ENCODE results near the gene NPLOC4.
A peak's percentile ranks its signal among the peaks of the same experiment; 100 is the strongest.

NPLOC4 gene

DNA sequence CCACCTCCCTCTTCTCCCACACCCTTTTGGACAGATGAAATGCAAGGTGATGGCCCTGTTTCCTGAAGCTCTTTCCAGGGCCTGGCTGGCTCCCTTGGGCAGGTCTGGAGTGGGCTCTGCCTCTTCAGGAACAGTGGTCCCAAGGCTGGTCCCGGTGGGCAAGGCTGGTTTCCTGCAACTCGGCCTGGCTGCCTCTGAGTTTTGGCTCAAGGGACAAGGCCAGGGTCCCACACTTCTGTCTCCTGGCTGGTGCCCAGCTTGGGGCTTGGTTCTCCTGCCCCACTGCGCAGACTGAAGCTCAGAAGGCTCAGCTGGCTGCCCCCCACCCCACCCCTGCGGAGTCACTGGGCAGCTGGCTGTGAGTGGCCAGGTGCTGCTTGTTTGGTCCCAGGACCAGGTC lies 120.5 kb downstream of the NPLOC4 start:
- Histone ChIP-seq H3K27ac (ENCODE audit: low read depth, low read length) (peak overlapping the region; percentile 95), H3K9ac (ENCODE audit: low read length) (peak overlapping the region; percentile 89)

DNA sequence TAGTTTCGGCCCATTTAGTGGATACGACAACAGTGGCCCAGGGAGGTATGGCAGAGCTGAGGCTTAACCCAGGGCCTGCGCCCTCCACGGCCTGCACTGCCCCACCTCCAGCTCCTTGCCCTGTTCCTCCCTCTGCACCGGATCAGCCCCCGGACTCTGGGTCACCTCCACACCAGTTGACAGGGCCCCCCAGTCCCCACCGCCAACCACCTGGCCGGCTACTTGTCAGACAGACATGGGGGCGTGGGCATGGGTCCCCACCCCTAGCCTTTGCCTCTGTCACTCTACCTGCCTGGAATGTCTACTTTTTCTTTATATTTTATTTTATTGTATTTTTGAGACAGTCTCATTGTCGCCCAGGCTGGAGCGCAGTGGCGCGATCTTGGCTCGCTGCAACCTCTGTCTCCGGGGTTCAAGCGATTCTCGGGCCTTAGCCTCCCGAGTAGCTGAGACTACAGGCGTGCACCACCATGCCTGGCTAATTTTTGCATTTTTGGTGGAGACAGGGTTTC lies 121.3 kb downstream of the NPLOC4 start:
- TF ChIP-seq EZH2phosphoT487 (conservative IDR thresholded peaks at IDR 0.05; ENCODE audit: low read length) = no peak
- TF ChIP-seq, protein P1, sequence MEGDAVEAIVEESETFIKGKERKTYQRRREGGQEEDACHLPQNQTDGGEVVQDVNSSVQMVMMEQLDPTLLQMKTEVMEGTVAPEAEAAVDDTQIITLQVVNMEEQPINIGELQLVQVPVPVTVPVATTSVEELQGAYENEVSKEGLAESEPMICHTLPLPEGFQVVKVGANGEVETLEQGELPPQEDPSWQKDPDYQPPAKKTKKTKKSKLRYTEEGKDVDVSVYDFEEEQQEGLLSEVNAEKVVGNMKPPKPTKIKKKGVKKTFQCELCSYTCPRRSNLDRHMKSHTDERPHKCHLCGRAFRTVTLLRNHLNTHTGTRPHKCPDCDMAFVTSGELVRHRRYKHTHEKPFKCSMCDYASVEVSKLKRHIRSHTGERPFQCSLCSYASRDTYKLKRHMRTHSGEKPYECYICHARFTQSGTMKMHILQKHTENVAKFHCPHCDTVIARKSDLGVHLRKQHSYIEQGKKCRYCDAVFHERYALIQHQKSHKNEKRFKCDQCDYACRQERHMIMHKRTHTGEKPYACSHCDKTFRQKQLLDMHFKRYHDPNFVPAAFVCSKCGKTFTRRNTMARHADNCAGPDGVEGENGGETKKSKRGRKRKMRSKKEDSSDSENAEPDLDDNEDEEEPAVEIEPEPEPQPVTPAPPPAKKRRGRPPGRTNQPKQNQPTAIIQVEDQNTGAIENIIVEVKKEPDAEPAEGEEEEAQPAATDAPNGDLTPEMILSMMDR (IDR thresholded peaks at IDR 0.05; ENCODE audit: insufficient read depth, low read length, poor library complexity, severe bottlenecking) = no peak
- Histone ChIP-seq H2AFZ (ENCODE audit: low read depth, low read length, severe bottlenecking) (peak overlapping the region; percentile 68), H3K4me3 (ENCODE audit: insufficient read depth, low read length, poor library complexity, severe bottlenecking) (peak overlapping the region; percentile 65), H3K79me2 (ENCODE audit: insufficient read depth, low read length) (peaks cover 20% of the 10 kb centered on the region), H3K9ac (ENCODE audit: low read length) (peak overlapping the region; percentile 89), H3K9me3 (ENCODE audit: insufficient read depth, low read length) (no peaks in the 10 kb centered on the region), H3K9me2 (replicated peaks; ENCODE audit: insufficient read depth, low read length) (no peaks in the 10 kb centered on the region), H3K4me2 (ENCODE audit: low read depth, low read length, poor library complexity, severe bottlenecking) (peak overlapping the region; percentile 71), H3K27me3 (ENCODE audit: low read length) (no peaks in the 10 kb centered on the region), H3K27ac (ENCODE audit: low read depth, low read length) (peak overlapping the region; percentile 95), H3K36me3 (ENCODE audit: low read length) (peaks cover 17% of the 10 kb centered on the region), H4K20me1 (ENCODE audit: low read depth, low read length) (peaks cover 15% of the 10 kb centered on the region), H3F3A (ENCODE audit: insufficient read depth) (peaks cover 63% of the 10 kb centered on the region)

More for the DNA sequence above, 120.5 kb downstream of the NPLOC4 start:
- Histone ChIP-seq H3K9me2 (replicated peaks; ENCODE audit: insufficient read depth, low read length) (no peaks in the 10 kb centered on the region), H3K27me3 (ENCODE audit: low read length) (no peaks in the 10 kb centered on the region), H3K9me3 (ENCODE audit: insufficient read depth, low read length) (no peaks in the 10 kb centered on the region), H3F3A (ENCODE audit: insufficient read depth) (peaks cover 58% of the 10 kb centered on the region), H4K20me1 (ENCODE audit: low read depth, low read length) (peaks cover 7% of the 10 kb centered on the region), H2AFZ (ENCODE audit: low read depth, low read length, severe bottlenecking) (no peak overlapping the region), H3K36me3 (ENCODE audit: low read length) (peaks cover 9% of the 10 kb centered on the region), H3K79me2 (ENCODE audit: insufficient read depth, low read length) (peaks cover 11% of the 10 kb centered on the region), H3K4me3 (ENCODE audit: insufficient read depth, low read length, poor library complexity, severe bottlenecking) (peak overlapping the region; percentile 65), H3K4me2 (ENCODE audit: low read depth, low read length, poor library complexity, severe bottlenecking) (peak overlapping the region; percentile 71)
- TF ChIP-seq, protein P1 (IDR thresholded peaks at IDR 0.05; ENCODE audit: insufficient read depth, low read length, poor library complexity, severe bottlenecking) = no peak
- no peak for TF ChIP-seq EZH2phosphoT487 (conservative IDR thresholded peaks at IDR 0.05; ENCODE audit: low read length)

DNA sequence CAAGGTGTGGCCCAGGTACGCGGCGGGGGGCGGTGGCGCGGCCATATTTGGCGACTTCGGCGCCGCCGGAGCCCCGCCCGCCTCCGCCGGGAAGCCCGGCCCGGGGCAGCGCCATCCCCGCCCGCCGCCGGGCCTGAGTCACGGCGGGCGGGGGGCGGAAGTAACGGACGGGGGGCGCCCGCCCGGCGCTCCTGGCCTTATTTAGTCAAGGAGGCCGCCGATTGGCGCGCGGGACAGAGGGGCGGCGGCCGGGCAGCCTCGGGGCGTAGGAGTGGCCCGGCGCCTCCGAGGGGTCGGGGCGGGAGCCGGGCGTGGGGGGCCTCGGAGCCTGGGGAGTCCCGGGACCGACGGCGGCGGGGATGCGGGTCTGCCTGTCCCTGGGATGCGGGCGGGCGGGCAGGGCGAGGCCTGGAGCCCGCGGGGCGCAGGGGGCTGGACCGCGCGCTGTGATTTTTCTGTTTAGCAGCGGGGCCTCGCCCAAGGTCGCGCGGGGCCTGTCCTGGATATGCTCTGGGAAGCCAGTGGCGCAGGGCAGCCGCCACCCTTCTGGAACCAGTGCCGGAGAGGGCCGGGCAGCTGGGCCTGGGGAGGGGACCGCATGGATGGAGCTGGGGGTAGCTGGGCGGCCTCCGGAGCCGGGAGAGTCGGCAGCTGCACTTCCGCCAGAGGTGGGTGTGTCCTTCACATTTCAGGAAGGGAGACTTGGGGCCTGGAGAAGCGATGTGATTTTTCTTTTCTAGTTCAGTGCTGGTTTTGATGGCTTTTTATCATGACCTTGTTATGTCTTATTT lies 122.0 kb downstream of the NPLOC4 start:
- Histone ChIP-seq H3K4me2 (ENCODE audit: low read depth, low read length, poor library complexity, severe bottlenecking) (peak overlapping the region; percentile 71), H3K36me3 (ENCODE audit: low read length) (peaks cover 24% of the 10 kb centered on the region), H3K27ac (ENCODE audit: low read depth, low read length) (peak overlapping the region; percentile 95), H3K79me2 (ENCODE audit: insufficient read depth, low read length) (peaks cover 24% of the 10 kb centered on the region), H3F3A (ENCODE audit: insufficient read depth) (peaks cover 68% of the 10 kb centered on the region), H3K4me3 (ENCODE audit: insufficient read depth, low read length, poor library complexity, severe bottlenecking) (peak overlapping the region; percentile 65), H3K27me3 (ENCODE audit: low read length) (no peaks in the 10 kb centered on the region), H3K9me2 (replicated peaks; ENCODE audit: insufficient read depth, low read length) (no peaks in the 10 kb centered on the region), H3K9ac (ENCODE audit: low read length) (peak overlapping the region; percentile 89), H2AFZ (ENCODE audit: low read depth, low read length, severe bottlenecking) (peak overlapping the region; percentile 68), H3K9me3 (ENCODE audit: insufficient read depth, low read length) (no peaks in the 10 kb centered on the region), H4K20me1 (ENCODE audit: low read depth, low read length) (peaks cover 21% of the 10 kb centered on the region)
- TF ChIP-seq, protein P1 (IDR thresholded peaks at IDR 0.05; ENCODE audit: insufficient read depth, low read length, poor library complexity, severe bottlenecking) = no peak
- no peak for TF ChIP-seq EZH2phosphoT487 (conservative IDR thresholded peaks at IDR 0.05; ENCODE audit: low read length)
